ENCODE measurements around the gene PHF8. TPM values are rescaled to one million over a fixed set of nuclear protein-coding genes. Genes with fewer than 3 reads are reported as not detected.

Gene PHF8
- total and polyA plus RNA-seq, 4 donors = 12.3 to 59.7 (median 16.1) TPM

GRCh38 chrX:54043056-54043455 is 1.2 kb downstream of the PHF8 start:
- under 1% methylated on average over 11 of the region's 11 CpGs for WGBS
- Histone ChIP-seq H3K9me3 (ENCODE audit: control insufficient read depth in 4 of 4, low read length in 3 of 4) (no peaks in the 10 kb centered on the region), H3K4me3 (ENCODE audit: low read depth in 1 of 3, low read length in 3 of 3) (peak overlapping the region; percentile 75 to 94 (median 89)), H3K27ac (ENCODE audit: low read depth in 1 of 2, low read length in 2 of 2) (peak overlapping the region; percentile 92 to 97), H3K27me3 (ENCODE audit: control insufficient read depth in 4 of 4, insufficient read depth in 4 of 4, low read length in 3 of 4) (no peaks in the 10 kb centered on the region), H3K9ac (ENCODE audit: low read depth in 1 of 2, low read length in 2 of 2) (peak overlapping the region; percentile 88 to 92), H3K36me3 (ENCODE audit: control insufficient read depth in 4 of 4, insufficient read depth in 3 of 4, low read depth in 1 of 4, low read length in 3 of 4) (peaks cover 3 to 12% (median 7%) of the 10 kb centered on the region in 4 donors), H3K4me1 (ENCODE audit: control insufficient read depth in 4 of 4, insufficient read depth in 4 of 4, low read length in 3 of 4) (peaks cover 3 to 11% (median 8%) of the 10 kb centered on the region in 4 donors)
- TF ChIP-seq GABPA (IDR thresholded peaks at IDR 0.05 in 1 of 2, conservative IDR thresholded peaks at IDR 0.05 in 1 of 2) = no peak
- no peak for TF ChIP-seq MAX (IDR thresholded peaks at IDR 0.05)
- TF ChIP-seq HNF4A (conservative IDR thresholded peaks at IDR 0.05) = no peak
- no peak for TF ChIP-seq NR2F2 (IDR thresholded peaks at IDR 0.05)
- no peak for TF ChIP-seq FOXA2 (IDR thresholded peaks at IDR 0.05)
- no peak for TF ChIP-seq REST (IDR thresholded peaks at IDR 0.05)
- TF ChIP-seq SP1 (IDR thresholded peaks at IDR 0.05) = no peak
- no peak for DNase-seq (ENCODE audit: low spot score)

DNA sequence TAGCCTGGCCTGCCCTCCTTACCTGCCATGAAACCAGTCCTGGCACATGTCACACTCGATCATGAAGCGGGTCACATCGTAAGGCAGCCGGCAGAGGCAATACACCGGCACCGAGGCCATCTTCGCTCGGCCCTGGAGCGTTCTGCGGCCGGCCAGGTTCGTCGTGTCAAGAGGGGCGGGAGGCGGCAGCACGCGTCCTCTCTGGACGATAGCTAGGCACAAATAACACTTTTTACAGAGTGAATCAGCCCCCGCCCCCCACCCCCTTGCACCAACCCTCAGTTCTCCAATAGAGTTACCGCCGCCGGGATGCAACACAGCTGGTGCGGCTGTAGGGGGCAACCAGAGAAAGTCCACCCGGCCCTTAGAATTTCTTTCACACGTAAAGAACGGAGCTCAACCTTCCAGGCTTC is 1.7 kb downstream of the PHF8 start:
- no peak for TF ChIP-seq EGR1 (IDR thresholded peaks at IDR 0.05; ENCODE audit: low read depth in 2 of 2)
- no peak for TF ChIP-seq HNF4A (conservative IDR thresholded peaks at IDR 0.05)
- TF ChIP-seq GABPA (IDR thresholded peaks at IDR 0.05 in 1 of 2, conservative IDR thresholded peaks at IDR 0.05 in 1 of 2) = no peak
- TF ChIP-seq, protein P1, sequence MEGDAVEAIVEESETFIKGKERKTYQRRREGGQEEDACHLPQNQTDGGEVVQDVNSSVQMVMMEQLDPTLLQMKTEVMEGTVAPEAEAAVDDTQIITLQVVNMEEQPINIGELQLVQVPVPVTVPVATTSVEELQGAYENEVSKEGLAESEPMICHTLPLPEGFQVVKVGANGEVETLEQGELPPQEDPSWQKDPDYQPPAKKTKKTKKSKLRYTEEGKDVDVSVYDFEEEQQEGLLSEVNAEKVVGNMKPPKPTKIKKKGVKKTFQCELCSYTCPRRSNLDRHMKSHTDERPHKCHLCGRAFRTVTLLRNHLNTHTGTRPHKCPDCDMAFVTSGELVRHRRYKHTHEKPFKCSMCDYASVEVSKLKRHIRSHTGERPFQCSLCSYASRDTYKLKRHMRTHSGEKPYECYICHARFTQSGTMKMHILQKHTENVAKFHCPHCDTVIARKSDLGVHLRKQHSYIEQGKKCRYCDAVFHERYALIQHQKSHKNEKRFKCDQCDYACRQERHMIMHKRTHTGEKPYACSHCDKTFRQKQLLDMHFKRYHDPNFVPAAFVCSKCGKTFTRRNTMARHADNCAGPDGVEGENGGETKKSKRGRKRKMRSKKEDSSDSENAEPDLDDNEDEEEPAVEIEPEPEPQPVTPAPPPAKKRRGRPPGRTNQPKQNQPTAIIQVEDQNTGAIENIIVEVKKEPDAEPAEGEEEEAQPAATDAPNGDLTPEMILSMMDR (IDR thresholded peaks at IDR 0.05; ENCODE audit: low read depth, low read length, missing input control) = peak; percentile 26
- TF ChIP-seq RAD21 (IDR thresholded peaks at IDR 0.05) = peak; percentile 23 to 27
- no peaks in the 10 kb centered on the region for H3K27me3 ChIP-seq (ENCODE audit: control insufficient read depth in 4 of 4, insufficient read depth in 4 of 4, low read length in 3 of 4)
- no peaks in the 10 kb centered on the region for H3K9me3 ChIP-seq (ENCODE audit: control insufficient read depth in 4 of 4, low read length in 3 of 4)
- peaks cover 3 to 12% (median 8%) of the 10 kb centered on the region in 4 donors for H3K4me1 ChIP-seq (ENCODE audit: control insufficient read depth in 4 of 4, insufficient read depth in 4 of 4, low read length in 3 of 4)
- under 1% methylated on average over 26 of the region's 26 CpGs for whole genome bisulfite sequencing
- H3K27ac ChIP-seq (ENCODE audit: low read depth in 1 of 2, low read length in 2 of 2) = peak overlapping the region; percentile 32 to 92
- peaks cover 3 to 12% (median 7%) of the 10 kb centered on the region in 4 donors for H3K36me3 ChIP-seq (ENCODE audit: control insufficient read depth in 4 of 4, insufficient read depth in 3 of 4, low read depth in 1 of 4, low read length in 3 of 4)
- H3K9ac ChIP-seq (ENCODE audit: low read depth in 1 of 2, low read length in 2 of 2) = no peak overlapping the region
- H3K4me3 ChIP-seq (ENCODE audit: low read depth in 1 of 3, low read length in 3 of 3) = peak overlapping the region; percentile 63 to 75 (median 67)
- peak; percentile 43 for DNase-seq (ENCODE audit: low spot score)

DNA sequence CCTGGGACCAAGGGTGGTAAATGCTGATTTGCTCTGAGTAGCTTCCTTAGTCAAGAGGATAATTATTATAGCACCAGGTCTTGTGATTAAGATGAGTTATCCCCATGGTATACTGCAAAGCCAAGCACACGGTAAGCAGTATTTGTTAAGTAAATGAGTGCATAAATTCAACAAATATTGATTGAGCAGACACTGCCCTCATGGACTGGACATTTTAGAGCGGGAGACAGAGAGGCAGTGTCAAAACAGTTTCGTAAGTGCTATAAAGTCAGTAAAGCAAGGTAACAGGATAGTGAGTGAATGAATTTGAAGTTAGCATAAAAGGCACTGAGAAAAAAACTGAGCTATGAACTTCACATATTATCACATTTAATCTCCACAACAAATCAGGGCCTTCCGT is 13.9 kb downstream of the PHF8 start:
- no peaks in the 10 kb centered on the region for H3K27me3 ChIP-seq (ENCODE audit: control insufficient read depth in 4 of 4, insufficient read depth in 4 of 4, low read length in 3 of 4)
- peaks cover 0 to 13% (median 5%) of the 10 kb centered on the region in 4 donors for H3K36me3 ChIP-seq (ENCODE audit: control insufficient read depth in 4 of 4, insufficient read depth in 3 of 4, low read depth in 1 of 4, low read length in 3 of 4)
- no peak overlapping the region for H3K9ac ChIP-seq (ENCODE audit: low read depth in 1 of 2, low read length in 2 of 2)
- 38% methylated on average over 4 of the region's 4 CpGs for WGBS
- no peaks in the 10 kb centered on the region for H3K9me3 ChIP-seq (ENCODE audit: control insufficient read depth in 4 of 4, low read length in 3 of 4)
- H3K27ac ChIP-seq (ENCODE audit: low read depth in 1 of 2, low read length in 2 of 2) = peak overlapping the region; percentile 9 to 64
- H3K4me3 ChIP-seq (ENCODE audit: low read depth in 1 of 3, low read length in 3 of 3) = no peak overlapping the region
- H3K4me1 ChIP-seq (ENCODE audit: control insufficient read depth in 4 of 4, insufficient read depth in 4 of 4, low read length in 3 of 4) = peaks cover 13 to 22% (median 20%) of the 10 kb centered on the region in 4 donors
- DNase-seq (ENCODE audit: low spot score) = no peak
- TF ChIP-seq HNF4A (conservative IDR thresholded peaks at IDR 0.05) = peak; percentile 44 to 71
- TF ChIP-seq, protein P2, sequence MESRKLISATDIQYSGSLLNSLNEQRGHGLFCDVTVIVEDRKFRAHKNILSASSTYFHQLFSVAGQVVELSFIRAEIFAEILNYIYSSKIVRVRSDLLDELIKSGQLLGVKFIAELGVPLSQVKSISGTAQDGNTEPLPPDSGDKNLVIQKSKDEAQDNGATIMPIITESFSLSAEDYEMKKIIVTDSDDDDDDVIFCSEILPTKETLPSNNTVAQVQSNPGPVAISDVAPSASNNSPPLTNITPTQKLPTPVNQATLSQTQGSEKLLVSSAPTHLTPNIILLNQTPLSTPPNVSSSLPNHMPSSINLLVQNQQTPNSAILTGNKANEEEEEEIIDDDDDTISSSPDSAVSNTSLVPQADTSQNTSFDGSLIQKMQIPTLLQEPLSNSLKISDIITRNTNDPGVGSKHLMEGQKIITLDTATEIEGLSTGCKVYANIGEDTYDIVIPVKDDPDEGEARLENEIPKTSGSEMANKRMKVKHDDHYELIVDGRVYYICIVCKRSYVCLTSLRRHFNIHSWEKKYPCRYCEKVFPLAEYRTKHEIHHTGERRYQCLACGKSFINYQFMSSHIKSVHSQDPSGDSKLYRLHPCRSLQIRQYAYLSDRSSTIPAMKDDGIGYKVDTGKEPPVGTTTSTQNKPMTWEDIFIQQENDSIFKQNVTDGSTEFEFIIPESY (IDR thresholded peaks at IDR 0.05) = no peak
- peak; percentile 29 for TF ChIP-seq SP1 (IDR thresholded peaks at IDR 0.05)
- TF ChIP-seq FOXA1 (IDR thresholded peaks at IDR 0.05) = no peak
- TF ChIP-seq FOXA2 (IDR thresholded peaks at IDR 0.05) = no peak
- TF ChIP-seq REST (IDR thresholded peaks at IDR 0.05) = no peak
- TF ChIP-seq JUND (IDR thresholded peaks at IDR 0.05) = no peak

Data from liver (tissue), 9 donors.